GM18498 (cell line): ENCODE measurements around the gene DYRK1A.

ENCODE experiments used
- ATAC-seq: cut with Tn5 transposase; IDR thresholded peaks from one replicate; pipeline ENCODE4 v1.9.1; 2021; ENCODE audit warnings: mild to moderate bottlenecking, moderate library complexity; ENCODE audit not compliant: unreplicated experiment

DYRK1A gene

DNA sequence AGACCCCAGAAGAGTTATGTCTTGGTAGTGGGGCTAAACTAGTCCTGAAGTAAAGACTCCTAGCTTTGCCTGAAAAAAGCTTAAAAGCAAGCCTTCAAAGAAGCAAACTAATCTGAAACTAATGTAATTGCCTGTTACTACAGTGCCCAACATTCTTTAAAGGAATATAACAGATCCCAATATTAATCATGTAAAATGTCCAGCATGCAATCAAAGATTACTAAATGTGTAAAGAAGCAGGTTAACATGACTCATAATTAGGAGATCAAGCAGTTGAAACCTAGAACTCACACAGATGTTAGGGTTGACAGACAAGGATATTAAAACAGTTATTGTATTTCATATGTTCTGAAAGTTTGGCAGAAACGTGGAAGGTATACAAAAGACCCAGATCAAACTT is 17.8 kb downstream of the DYRK1A start:
- no peak for ATAC-seq

DNA sequence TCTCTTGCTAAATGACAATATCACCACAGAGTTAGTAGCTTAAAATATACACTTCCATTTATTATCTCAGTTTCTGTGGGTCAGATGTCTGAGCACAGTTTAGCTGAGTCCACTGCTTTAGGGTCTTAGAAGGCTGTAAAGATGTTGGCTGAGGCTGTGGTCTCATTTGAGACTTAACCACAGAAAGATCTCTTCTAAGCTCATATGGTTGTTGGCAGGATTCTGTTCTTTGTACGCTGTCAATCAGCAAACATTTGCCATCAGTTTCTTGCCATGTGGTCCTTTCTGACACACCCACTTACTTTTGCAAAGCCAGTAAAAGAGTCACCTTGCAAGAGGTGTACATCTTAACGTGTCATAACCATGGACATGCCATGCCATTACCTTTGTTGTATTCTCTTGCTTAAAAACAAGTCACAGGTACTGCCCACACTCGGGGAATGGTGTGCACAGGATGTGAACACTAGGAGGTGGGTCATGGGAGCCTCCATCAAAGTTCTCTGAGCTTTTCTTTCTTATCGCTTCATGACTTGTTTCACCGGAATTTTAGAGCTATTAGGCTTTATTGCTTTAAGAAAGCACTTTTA is 18.7 kb downstream of the DYRK1A start:
- no peak for ATAC-seq

DNA sequence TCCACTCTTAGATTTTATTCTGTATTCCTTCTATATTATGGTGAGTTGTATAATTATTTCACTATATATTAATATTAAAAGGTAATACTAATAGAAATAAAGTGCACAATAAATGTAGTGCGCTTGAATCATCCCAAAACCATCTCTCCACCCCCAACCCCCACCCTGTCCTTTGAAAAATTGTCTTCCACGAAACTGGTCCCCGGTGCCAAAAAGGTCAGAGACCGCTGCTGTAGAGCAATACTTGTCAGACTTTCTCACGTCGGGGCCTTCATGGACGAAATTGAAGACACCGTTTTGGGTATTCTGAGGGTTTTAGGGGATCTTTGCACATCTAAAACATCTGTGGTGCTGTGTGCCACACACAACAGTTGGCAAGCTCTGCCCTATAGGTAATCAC is 19.6 kb downstream of the DYRK1A start:
- no peak for ATAC-seq

DNA sequence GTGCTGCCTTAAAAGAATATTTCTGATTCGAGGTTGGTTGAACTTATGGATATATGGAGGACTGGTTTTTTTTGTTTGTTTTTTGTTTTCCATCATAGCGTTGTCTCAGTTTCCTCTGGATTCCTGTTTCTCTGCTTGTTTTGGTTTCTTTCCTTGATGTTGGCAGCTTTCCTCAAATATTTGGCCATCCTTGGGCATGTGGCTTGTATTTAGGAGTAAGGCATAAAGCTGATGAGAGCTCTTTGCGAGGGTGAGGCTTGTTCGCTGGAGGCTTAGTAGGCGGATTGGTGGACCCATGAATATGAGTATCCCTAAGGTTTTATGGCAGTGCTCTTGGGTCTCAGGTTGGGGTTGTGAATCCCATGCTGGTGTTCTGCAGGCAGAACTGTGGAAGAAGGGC is 22.9 kb downstream of the DYRK1A start:
- ATAC-seq = no peak

DNA sequence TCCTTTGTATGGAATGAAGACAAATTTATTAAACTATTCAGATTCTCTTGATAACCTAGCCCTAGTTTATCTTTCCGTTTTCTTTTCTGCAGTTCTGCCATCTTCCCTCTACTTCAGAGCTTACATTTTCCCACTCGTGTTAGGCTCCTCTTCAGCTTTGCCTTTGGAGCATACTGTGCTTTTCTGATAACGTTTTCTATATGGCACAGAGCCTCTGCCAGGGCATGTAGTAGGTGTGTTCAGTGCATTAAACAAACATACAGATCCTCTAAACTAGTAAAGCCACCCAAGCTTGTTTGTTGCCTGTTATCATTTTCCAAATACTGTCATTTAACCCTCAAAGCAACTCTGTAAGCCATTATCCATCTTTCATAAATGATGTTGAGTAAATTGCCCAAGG is 25.1 kb downstream of the DYRK1A start:
- no peak for ATAC-seq

DNA sequence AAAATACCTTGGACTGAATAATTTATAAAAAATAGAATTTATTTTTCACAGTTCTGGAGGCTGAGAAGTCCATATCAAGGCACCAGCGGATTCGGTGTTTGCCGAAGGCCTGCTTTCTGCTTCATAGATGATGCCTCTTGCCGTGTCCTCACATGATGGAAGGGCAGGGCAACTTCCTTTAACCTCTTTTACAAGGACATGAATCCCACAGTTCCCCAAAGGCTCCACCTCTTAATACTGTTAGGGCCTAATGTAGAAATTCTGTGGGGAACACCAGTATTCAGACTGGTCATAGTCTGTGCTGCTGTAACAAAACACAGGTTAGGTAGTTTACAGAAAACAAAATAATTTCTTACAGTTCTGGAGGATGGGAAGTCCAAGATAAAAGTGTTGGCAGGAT is 25.9 kb downstream of the DYRK1A start:
- ATAC-seq = no peak

DNA sequence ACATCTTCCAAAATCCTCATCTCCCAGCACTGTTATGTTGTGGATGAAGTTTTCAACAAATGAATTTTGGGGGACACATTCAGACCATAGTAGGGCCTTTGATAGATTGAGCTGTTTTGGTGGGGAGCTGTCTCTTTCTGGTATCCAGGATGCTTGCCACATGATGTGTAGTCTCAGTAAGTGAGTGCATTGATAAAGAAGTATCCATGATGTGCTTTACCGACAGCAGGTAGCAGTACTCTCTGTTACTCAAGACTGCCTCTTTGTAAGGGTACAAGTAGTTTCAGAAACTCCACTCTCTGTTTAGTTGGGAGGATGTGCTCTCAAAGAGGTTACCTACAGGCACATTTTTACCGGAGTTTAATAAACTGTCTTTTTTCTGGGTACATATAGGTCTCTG is 26.5 kb downstream of the DYRK1A start:
- no peak for ATAC-seq

DNA sequence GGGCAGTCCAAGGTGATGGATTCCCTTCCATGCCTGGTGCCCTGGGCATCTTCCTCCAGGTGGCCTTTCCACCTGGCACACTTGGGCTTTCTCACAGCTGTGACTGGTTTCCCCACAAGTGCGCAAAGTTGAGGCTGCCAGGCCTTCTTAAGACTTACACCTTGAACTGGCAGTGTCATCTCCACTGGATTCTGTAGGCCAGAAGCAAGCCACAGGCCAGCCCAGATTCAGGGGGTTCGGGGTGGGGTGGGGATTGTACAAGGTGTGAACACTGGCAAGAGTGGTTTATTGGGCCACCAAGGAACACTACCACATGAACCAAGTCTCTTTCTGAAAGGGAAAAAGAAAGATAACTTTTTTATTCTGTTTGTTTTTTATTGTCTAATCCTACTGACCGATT is 27.2 kb downstream of the DYRK1A start:
- ATAC-seq = no peak

DNA sequence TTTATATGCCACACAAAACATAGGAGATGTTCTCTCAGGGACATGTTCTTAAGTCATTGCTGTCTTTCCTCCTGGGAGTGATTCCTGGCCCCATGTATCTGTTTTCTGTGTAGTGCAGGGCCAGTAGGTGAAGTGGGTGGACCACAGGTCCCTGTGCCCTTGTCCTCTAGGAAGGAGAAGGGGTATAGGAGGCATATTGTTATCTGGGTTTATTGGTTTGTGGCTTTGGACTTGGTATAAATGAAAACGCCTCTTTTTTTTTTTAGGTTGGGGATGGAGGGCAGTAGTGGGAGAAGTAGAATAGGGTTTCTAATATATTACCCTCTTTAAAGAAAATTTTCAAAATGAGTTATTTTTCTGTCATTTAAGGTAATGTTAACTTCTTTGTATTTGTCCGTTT is 29.4 kb downstream of the DYRK1A start:
- no peak for ATAC-seq

DNA sequence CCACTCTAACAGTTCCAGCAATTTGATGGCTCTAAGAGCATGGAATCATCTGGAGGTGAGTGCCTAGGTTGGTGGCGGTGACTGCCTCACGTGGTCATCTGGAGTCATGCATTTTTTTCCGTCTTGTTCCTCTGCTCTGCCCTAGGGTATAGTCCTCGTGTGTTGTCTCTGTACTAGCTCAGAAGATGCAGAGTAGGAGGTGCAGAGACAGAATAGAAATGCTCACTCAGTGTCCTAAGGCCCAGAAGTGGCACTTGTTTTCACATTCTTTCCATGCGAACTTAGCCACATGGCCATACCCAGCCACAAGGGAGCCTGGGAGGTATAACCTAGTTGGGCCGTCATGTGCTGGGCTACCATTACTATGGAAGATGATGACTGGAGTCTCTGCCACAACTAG is 30.3 kb downstream of the DYRK1A start:
- no peak for ATAC-seq

DNA sequence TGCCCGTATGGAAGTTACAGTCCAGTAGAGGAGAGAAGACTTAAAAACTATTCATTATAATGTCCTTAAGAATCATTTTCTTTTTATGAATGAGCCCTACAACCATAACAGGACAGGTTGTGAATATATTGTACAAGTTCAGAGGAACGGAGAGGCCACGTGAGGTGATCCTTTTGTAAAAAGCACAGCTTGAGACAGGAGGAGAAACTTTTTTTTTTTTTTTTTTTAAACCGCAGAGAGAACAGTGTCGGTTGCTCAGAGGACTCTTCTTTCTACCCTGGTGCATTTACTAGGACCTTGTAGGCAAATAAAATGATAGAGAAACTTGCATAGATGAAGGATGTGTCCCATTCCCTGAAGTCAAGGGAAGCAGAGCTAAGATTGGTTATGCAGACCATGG is 32.1 kb downstream of the DYRK1A start:
- no peak for ATAC-seq

DNA sequence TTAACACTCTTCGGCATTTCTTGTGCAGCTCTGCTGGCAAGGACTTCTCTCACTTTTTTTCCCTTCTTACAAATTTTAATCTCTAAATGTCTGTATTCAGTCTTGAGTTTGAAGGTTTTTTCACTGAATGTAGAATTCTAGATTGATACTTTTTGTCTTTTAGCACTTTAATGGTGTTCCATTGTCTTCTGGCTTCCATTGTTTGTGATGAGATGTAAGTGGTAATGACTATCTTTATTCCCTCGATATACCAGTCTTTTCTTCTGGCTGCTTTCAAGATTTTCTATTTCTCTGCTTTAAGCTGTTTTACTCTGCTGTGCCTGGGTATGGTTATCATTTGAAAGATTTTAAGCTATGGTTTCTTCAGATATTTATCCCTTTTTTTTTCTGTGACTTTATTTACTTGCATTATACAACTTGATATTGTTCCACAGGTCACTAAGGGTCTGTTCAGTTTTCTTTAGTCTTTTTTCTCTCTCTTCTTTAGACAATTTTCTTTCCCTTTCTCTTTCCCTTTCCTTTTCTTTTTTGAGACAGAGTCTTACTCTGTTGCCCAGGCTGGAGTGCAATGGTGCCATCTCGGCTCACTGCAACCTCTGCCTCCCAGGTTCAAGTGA is 35.8 kb downstream of the DYRK1A start:
- ATAC-seq = no peak

DNA sequence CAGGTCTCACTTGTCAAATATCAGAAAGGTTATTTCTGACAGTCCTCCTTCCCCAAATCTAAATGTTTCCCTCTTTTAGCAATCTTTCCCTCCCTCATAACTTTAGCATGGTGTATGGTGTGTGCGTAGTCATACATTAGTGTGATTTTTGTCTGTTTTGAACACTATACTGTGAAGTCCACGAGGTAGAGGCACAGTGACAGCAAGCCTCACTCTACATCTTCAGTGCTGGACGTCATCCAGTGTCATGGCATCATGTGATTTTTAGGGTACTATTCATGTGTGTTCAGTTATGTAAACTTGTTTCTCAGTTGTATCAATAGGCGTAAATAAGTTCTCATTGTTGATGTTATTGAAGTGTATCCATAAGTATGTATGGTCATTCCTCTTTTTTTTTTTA is 39.1 kb downstream of the DYRK1A start:
- ATAC-seq = no peak

DNA sequence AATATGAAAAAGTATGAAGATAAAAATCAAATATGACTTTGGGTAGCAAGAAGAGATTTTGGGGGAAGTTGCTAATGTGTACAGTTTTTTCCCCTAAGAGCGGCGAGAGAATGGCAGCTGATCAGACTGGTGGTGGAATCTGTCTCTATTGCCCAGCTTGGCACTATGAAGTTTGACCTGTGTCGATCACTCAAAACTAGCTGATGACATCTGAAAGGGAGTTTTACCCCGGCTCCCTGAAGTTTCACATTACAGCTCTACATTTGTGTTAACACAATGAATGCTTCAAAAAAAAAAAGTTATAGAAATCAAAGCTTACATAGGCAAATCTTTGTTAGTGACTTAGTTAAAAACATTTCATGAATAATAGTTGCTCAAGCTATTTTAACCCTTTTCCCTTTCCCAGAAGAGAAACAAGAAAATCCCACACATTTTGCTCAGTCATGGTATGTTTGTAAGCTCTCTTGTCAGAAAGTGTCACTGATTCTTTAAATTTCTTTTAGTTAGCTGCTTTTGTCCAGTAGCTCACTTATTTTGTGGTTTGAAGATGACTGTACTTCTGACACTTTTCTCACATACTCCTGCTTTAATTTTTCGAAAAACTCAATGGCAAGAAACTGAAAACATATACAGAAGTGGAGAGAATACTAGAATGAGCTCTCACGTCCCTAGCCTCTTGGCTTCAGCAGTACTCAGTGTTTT is 41.3 kb downstream of the DYRK1A start:
- ATAC-seq = peak; percentile 58

DNA sequence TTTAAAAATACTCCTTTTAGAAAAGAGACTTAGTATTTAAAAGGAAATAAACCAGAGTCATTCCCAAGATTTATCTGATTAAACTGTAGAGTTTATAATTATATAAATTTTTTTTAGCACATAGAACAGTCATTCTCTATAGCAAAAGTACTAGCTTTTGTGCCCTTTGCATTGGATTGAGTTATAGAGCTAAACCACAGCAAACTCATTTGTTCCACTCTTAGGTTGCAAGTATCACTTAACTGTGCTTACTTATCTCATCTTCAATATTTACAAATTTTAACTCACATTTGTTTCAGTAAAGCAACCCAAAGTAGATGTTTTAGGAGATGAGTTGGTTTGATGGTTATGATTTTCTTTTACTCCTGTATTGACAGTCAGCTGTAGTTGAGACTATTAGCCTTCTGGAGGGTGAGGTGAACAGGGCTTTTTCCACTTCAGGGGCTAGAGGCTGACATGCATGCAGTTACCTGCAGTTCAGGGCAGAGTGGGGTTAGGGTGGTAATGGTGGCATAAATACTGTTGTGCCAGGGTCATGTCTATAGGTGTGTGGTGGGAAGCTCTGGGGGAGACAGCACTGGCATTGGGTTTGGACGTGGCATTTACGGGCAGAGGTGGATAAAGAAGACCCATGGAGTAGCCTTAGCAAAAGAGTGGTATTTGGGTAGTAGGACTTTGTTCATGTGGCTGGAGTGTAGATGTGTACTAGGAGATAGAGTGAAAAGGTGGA is 42.1 kb downstream of the DYRK1A start:
- no peak for ATAC-seq

DNA sequence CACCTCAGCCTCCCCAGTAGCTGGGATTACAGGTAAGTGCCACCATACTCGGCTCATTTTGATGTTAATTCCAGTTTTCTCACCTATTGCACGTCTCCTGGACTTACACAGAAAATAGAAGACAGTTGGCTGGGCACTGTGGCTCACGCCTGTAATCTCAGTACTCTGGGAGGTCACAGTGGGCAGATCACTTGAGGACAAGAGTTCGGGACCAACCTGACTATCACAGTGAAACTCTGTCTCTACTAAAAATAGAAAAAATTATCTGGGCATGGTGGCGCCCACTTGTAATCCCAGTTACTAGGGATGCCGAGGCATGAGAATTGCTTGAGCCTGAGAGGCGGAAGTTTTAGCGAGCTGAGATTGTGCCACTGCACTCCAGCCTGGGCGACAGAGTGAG is 44.1 kb downstream of the DYRK1A start:
- no peak for ATAC-seq

DNA sequence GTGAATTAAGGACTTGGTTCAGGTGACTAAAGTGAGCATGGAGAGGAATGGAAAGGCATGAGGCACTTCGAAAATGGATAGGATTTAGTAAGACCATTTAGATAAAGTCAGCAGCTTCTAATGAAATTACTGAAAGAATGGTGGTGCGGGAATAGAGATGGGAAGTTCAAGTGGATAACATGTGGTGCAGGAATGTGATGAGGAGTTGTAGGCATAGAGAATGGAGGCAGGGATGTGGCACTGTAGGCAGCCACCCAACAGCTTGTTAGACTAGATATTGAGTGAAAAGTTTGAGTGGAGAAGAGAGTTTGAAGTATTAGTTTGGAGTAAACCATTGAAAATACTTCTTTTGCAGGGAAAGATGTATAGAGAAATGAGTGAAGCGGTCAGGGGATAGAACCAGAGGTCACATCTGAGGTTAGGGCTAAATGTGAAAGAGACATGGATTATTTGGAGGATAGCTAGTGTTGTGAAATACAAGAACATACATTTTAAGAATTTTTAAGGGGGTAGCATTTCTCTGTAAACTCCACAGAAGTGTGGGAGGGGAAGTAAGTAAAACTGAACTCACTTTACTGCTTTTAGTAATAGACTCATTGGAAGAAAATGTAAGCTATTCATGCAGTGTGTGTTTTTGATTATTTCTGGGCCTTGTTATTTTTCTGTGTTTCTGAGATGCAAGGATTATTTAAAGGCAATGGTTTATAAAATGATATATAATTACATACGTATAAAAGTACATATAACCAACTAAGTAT is 46.2 kb downstream of the DYRK1A start:
- no peak for ATAC-seq

DNA sequence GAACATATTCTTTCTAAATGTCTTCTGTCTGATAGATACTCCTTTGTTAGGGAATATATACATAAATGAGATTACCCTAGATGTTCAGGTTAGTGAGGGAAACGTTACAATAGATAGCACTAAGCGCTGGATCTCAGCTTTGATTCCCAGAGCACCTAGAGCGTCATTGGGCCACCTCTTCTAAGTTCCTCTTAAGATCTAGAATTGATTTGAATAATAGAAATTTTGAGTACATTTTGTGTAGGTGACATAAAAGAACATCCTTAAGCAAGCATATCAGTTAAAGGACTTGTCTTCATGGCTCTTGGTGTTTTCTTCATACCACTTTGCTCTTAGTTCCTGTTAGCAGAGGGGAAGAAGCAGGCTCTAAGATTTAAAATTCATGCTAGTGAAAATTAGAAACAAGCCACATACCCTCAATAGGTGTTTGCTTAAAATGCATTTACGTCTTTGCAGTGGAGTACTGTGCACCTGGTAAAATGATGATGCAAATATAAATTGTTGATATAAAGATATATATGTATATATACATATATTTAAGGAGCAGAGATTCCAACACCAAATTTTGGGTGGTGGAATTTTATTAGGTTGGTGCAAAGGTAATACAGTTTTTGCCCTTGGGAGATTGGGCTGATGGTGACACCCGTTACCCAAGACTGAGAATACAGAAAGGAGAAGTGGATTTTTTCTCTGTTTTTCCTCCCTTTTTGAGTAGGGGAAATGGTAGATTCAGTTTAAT is 47.1 kb downstream of the DYRK1A start:
- ATAC-seq = no peak

DNA sequence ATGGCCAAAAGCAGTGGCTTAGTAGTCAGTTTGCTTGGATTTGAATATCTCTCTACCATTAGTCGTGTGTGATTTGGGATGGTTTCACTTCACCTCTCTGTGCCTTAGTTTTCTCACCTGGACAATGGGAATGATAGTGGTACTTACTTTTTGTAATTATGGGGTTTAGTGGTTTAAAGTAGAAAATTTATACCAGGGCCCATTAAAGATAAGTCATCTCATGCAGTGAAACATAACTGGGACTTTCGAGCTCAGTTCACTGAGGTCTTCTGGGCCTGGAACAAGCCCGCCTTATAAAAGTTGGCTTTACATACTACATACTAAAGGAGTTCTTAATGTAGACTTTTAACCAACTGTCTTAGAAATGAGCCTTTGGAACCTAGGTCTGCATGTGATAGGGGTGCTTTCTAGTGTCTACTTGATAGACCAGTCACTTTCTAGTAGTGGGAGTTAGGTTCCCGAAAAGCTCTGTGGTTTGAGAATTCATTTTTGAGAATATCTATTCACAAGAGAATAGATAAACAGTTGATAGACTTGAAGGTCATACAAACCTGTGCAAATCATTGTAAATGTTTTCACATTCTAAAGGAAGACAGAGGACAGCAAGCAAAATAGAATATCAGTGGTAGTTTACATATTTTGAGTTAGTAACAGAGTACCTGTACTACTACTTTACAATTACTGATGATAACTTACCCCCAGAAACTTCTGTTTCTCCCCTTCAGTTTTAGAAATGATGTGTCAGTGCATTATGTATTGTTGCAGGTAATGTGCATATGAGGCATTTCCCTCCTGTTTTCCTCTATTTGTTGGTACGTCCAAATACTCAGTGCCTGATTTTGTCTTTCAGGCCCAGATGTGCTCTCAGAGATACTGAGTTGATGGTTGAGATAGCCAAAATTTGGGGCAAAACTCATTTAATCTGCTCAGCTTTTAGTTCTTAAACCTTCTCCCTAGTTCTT is 48.0 kb downstream of the DYRK1A start:
- ATAC-seq = no peak
